GM19372 (cell line): ENCODE measurements around the gene MRPL46.
"Not testable (repeated sequence)": the region's sequence is repeated elsewhere in the genome, so short reads cannot be mapped to it uniquely, and the experiment has no call there.

ENCODE experiments used
- ATAC-seq: cut with Tn5 transposase; IDR thresholded peaks from one replicate; pipeline ENCODE4 v1.9.1; 2021; ENCODE audit warnings: mild to moderate bottlenecking, low read depth, moderate library complexity; ENCODE audit not compliant: unreplicated experiment

MRPL46 gene

GRCh38 chr15:88480981-88481380 is 13.8 kb upstream of the MRPL46 start:
- ATAC-seq, result no peak

GRCh38 chr15:88479169-88479568 is 12.0 kb upstream of the MRPL46 start:
- no peak for ATAC-seq

GRCh38 chr15:88477904-88478303 is 10.7 kb upstream of the MRPL46 start:
- no peak for ATAC-seq

GRCh38 chr15:88477126-88477525 is 9.9 kb upstream of the MRPL46 start:
- no peak for ATAC-seq

- no peak for ATAC-seq
These were observed 9.5 kb upstream of the MRPL46 start for GRCh38 chr15:88476635-88477060.

- ATAC-seq, result not testable (repeated sequence)
These were observed 6.6 kb upstream of the MRPL46 start for GRCh38 chr15:88473661-88474293.

GRCh38 chr15:88472225-88472624 is 5.0 kb upstream of the MRPL46 start:
- ATAC-seq, result no peak

- ATAC-seq, result no peak
These were observed 3.6 kb upstream of the MRPL46 start for GRCh38 chr15:88470625-88471372.

- no peak for ATAC-seq
These were observed 2.1 kb upstream of the MRPL46 start for GRCh38 chr15:88469321-88469720.

GRCh38 chr15:88468721-88469120 is 1.5 kb upstream of the MRPL46 start:
- ATAC-seq, result not testable (repeated sequence)

GRCh38 chr15:88467935-88468528 is 844 bp upstream of the MRPL46 start:
- ATAC-seq, result no peak

GRCh38 chr15:88465633-88466224 is 1.5 kb downstream of the MRPL46 start:
- ATAC-seq, result no peak

GRCh38 chr15:88463870-88464532 is 3.2 kb downstream of the MRPL46 start:
- no peak for ATAC-seq

- ATAC-seq, result no peak
These were observed 10.5 kb downstream of the MRPL46 start for GRCh38 chr15:88456733-88457132.

GRCh38 chr15:88454867-88455810 is 12.0 kb downstream of the MRPL46 start:
- peak; percentile 75 for ATAC-seq

GRCh38 chr15:88454236-88454635 is 13.0 kb downstream of the MRPL46 start:
- no peak for ATAC-seq

GRCh38 chr15:88453651-88454050 is 13.5 kb downstream of the MRPL46 start:
- ATAC-seq, result no peak

GRCh38 chr15:88450125-88450798 is 16.9 kb downstream of the MRPL46 start:
- ATAC-seq, result peak; percentile 52

- ATAC-seq, result no peak
These were observed 17.6 kb downstream of the MRPL46 start for GRCh38 chr15:88449581-88449980.
